K562 (cell line): ENCODE data around the gene LXN. TPM values are rescaled to one million over a fixed set of nuclear protein-coding genes. Genes with fewer than 3 reads are reported as not detected.

Experiments
- ATAC-seq: fragments of 200-7000 bp; cut with Tn5 transposase; 3 replicates; pipeline ENCODE4 v1.9.1; 2020; ENCODE audit warnings: moderate library complexity
- BruUV-seq: library from RNA; stranded (reverse); fragments of 400-500 nt; replicated peaks from 2 replicates; lab custom pipeline; 2021; lab: Mats Ljungman, UMichigan
- CTCF ChIA-PET: fragments of 300-600 bp; formaldehyde crosslinking; extraction: SDS; loops from one replicate; lab custom pipeline; 2021; ENCODE audit warnings: low intra/inter-chr PET ratio; lab: Yijun Ruan, JAX
- POLR2A ChIA-PET: fragments of 300-600, 350-650 bp; sonication (Branson Sonifier 250); formaldehyde crosslinking; extraction: SDS; loops from one replicate; lab custom pipeline; 2021; ENCODE audit warnings: antibody characterized with exemption, inconsistent platforms; lab: Yijun Ruan, JAX
- DNase-seq, 4 experiments: peaks; one replicate each; pipeline versions ENCODE4 v3.0.0 to v3.0.0-alpha.2; 2011 to 2018; ENCODE audit warnings: low spot score in 3 of 4, mixed read lengths in 3 of 4; ENCODE audit errors: extremely low read depth in 1 of 4
- FAIRE-seq: peaks from 2 replicates; lab custom pipeline; 2011; peaks lifted over from hg19 to GRCh38; lab: Jason Lieb, UNC
- H2AFZ ChIP-seq: 2 replicates; pipeline ENCODE4 v1.6.0; 2011; ENCODE audit warnings: low read depth, low read length, control low read depth, inconsistent platforms
- H3K27ac ChIP-seq: fragments of 200-600 bp; 3 replicates; pipeline ENCODE4 v1.8.0; 2011; ENCODE audit warnings: low read depth, mild to moderate bottlenecking, control low read depth, inconsistent platforms, low read length, moderate library complexity, mixed read lengths; ENCODE audit errors: extremely low read depth
- H3K27me3 ChIP-seq, 2 experiments: fragments of 300-600 bp in 1 of 2; 2 replicates in 1 of 2; 3 replicates in 1 of 2; pipeline versions ENCODE4 v1.6.0 to v1.8.0; 2011; ENCODE audit warnings: inconsistent platforms in 2 of 2, low read length in 2 of 2, mild to moderate bottlenecking in 1 of 2, mixed read lengths in 1 of 2, moderate library complexity in 1 of 2; ENCODE audit not compliant: control insufficient read depth in 2 of 2, insufficient read depth in 2 of 2
- H3K36me3 ChIP-seq: fragments of 300-600 bp; 3 replicates; pipeline ENCODE4 v1.8.0; 2011; ENCODE audit warnings: mild to moderate bottlenecking, low read length, inconsistent platforms; ENCODE audit not compliant: control insufficient read depth, insufficient read depth
- H3K4me1 ChIP-seq, 2 experiments: fragments of 200-600 bp in 1 of 2; replicated peaks in 1 of 2; 2 replicates in 1 of 2; 3 replicates in 1 of 2; pipeline versions ENCODE4 v1.5.1 to v1.8.0; 2011; ENCODE audit warnings: inconsistent platforms in 2 of 2, low read length in 2 of 2, mild to moderate bottlenecking in 1 of 2, mixed read lengths in 1 of 2, moderate library complexity in 1 of 2; ENCODE audit not compliant: control insufficient read depth in 2 of 2, insufficient read depth in 2 of 2
- H3K4me2 ChIP-seq: 2 replicates; pipeline ENCODE4 v1.6.1; 2011; ENCODE audit warnings: low read length, control low read depth, inconsistent platforms, mixed read lengths; ENCODE audit not compliant: insufficient read depth
- H3K4me3 ChIP-seq: fragments of 200-600 bp; sonication (generic), shearing (Covaris generic); 2 replicates; pipeline ENCODE4 v1.5.1; 2016; ENCODE audit warnings: control low read depth, inconsistent platforms
- H3K79me2 ChIP-seq: fragments of 200-600 bp; 3 replicates; pipeline ENCODE4 v1.8.0; 2011; ENCODE audit warnings: low read length, inconsistent platforms; ENCODE audit not compliant: control insufficient read depth, insufficient read depth
- H3K9ac ChIP-seq, 2 experiments: 2 replicates each; pipeline versions ENCODE4 v1.6.0 to v1.6.1; 2011; ENCODE audit warnings: low read depth in 2 of 2, low read length in 2 of 2, control low read depth in 1 of 2, inconsistent platforms in 1 of 2, mild to moderate bottlenecking in 1 of 2, mixed read lengths in 1 of 2; ENCODE audit not compliant: insufficient read depth in 1 of 2
- H3K9me1 ChIP-seq: one replicate; pipeline ENCODE4 v1.6.0; 2011; ENCODE audit warnings: inconsistent platforms, mild to moderate bottlenecking, low read length, moderate library complexity; ENCODE audit not compliant: control insufficient read depth, insufficient read depth
- H3K9me3 ChIP-seq: replicated peaks from 2 replicates; pipeline ENCODE4 v1.5.1; 2011; ENCODE audit warnings: low read depth, low read length, inconsistent platforms; ENCODE audit not compliant: control insufficient read depth, insufficient read depth
- H4K20me1 ChIP-seq: replicated peaks from 2 replicates; pipeline ENCODE4 v1.6.1; 2011; ENCODE audit warnings: low read length, inconsistent platforms, mixed read lengths; ENCODE audit not compliant: control insufficient read depth, insufficient read depth
- E4F1 ChIP-seq: fragments of 250-450 bp; sonication (Bioruptor Pico); IDR thresholded peaks from 2 replicates; pipeline ENCODE4 v1.5.0; 2021; ENCODE audit warnings: mild to moderate bottlenecking, borderline replicate concordance
- ID3 ChIP-seq, 2 experiments: fragments of 250-450 bp in 1 of 2; fragments of 450-650 bp in 1 of 2; sonication (Bioruptor Pico) in 1 of 2; IDR thresholded peaks; 2 replicates each; pipeline versions ENCODE4 v1.6.1 to v1.8.0; 2016 to 2021; ENCODE audit warnings: mild to moderate bottlenecking in 2 of 2, moderate library complexity in 2 of 2, missing compliant biosample characterization in 1 of 2, missing genetic modification characterization in 1 of 2
- POLR3G ChIP-seq: IDR thresholded peaks from 2 replicates; pipeline ENCODE4 v1.6.1; 2011; ENCODE audit not compliant: insufficient read length, insufficient replicate concordance; ENCODE audit errors: extremely low read depth
- PRMT5 ChIP-seq: sonication (generic); formaldehyde crosslinking; IDR thresholded peaks from 2 replicates; pipeline ENCODE4 v1.5.0; 2020; ENCODE audit warnings: missing genetic modification reagents
- SOX6 ChIP-seq: fragments of 450-650 bp; IDR thresholded peaks from 2 replicates; pipeline ENCODE4 v1.6.1; 2014; ENCODE audit warnings: mild to moderate bottlenecking
- ZNF133 ChIP-seq: fragments of 250-450 bp; sonication (Bioruptor Pico); IDR thresholded peaks from 2 replicates; pipeline ENCODE4 v1.4.0; 2020; ENCODE audit warnings: mild to moderate bottlenecking
- WGBS: fragments of 100-300 bp; shearing (Covaris generic); methylation state at CpG from one replicate; pipeline ENCODE4 v1.1.6; 2016; ENCODE audit warnings: low coverage, mixed read lengths; ENCODE audit not compliant: insufficient coverage; ENCODE audit errors: missing lambda C conversion rate; 5-methylcytosine and 5-hydroxymethylcytosine counted together
- in situ Hi-C: fragments of 300-500 bp; cut with MboI; formaldehyde crosslinking; loops from 4 replicates; pipeline ENCODE4 v1.15.0; 2018; ENCODE audit warnings: inconsistent platforms, mixed read lengths
- intact Hi-C: fragments of 100-400 bp; cut with micrococcal nuclease; formaldehyde crosslinking; loops from 2 replicates; pipeline ENCODE4 v1.14.2; 2022
- polyA plus RNA-seq, 8 experiments: library from polyadenylated mRNA; depleted of rRNA in 4 of 8; stranded (reverse) in 5 of 8; unstranded in 3 of 8; fragments of >200 nt; fragmentation: Nextera tagmentation in 2 of 8; fragmentation: Illumina TruSeq in 1 of 8; extraction: Ambion mirVana in 2 of 8; extraction: Trizol in 1 of 8; gene quantifications; 2 replicates each; pipeline versions ENCODE4 v1.2.1 to v1.2.3, GENCODE V29; 2011 to 2014; ENCODE audit warnings: inconsistent platforms in 1 of 8, missing spikeins in 1 of 8
- total RNA-seq, 7 experiments: library from RNA; depleted of rRNA in 6 of 7; stranded (reverse); fragments of >200 nt in 6 of 7; fragmentation: Illumina TruSeq in 2 of 7; extraction: Trizol in 2 of 7; gene quantifications; 2 replicates each; pipeline versions ENCODE4 v1.2.1 to v1.2.3, GENCODE V29; 2011 to 2021; ENCODE audit warnings: low replicate concordance in 1 of 7

Gene LXN
- total and polyA plus RNA-seq, 9 of the 15 experiments (the other 6 are each of a cell fraction or from before 2014, with no cell fraction given): 0.08 to 0.13 TPM; not detected in 7

GRCh38 chr3:158668506-158668905 lies 3.9 kb downstream of the LXN start:
- no peak overlapping the region for H3K4me3 ChIP-seq
- no peak overlapping the region for H3K9ac ChIP-seq
- intact Hi-C loops: no loop called here
- no peak overlapping the region for H3K27ac ChIP-seq
- DNase-seq: no peak
- no peaks in the 10 kb centered on the region for H4K20me1 ChIP-seq
- WGBS: 97% methylated on average over 2 of the region's 2 CpGs
- in situ Hi-C loops: no loop called here
- POLR2A ChIA-PET: no interaction called here
- peaks cover 96% of the 10 kb centered on the region for H3K36me3 ChIP-seq
- no peak for ATAC-seq
- H3K79me2 ChIP-seq: 0 out of 3 replicates have a peak, but pooled peaks cover 2% of the 10 kb centered on the region
- no peak overlapping the region for H2AFZ ChIP-seq
- H3K9me3 ChIP-seq: no peaks in the 10 kb centered on the region
- no peaks in the 10 kb centered on the region for H3K9me1 ChIP-seq
- H3K27me3 ChIP-seq: no peaks in the 10 kb centered on the region
- CTCF ChIA-PET: no interaction called here
- no peak for FAIRE-seq
- peaks cover 0 to 6% of the 10 kb centered on the region in 2 experiments; a peak in 2 of 5 replicates for H3K4me1 ChIP-seq
- no peak overlapping the region for H3K4me2 ChIP-seq
- BruUV-seq: no TSS peak
- TF ChIP-seq ZNF133 (no peak), SOX6 (no peak), E4F1 (CRISPR knock-in tag) (no peak), POLR3G (no peak), PRMT5 (CRISPR knock-in tag) (no peak), ID3 (CRISPR knock-in tag; IDR thresholded peaks at IDR 0.05) (no peak), ID3 (tag; IDR thresholded peaks at IDR 0.05) (no peak)
